Measurements from ENCODE around the gene PHF12.
A peak's percentile ranks its signal among the peaks of the same experiment; 100 is the strongest.

Gene PHF12

DNA sequence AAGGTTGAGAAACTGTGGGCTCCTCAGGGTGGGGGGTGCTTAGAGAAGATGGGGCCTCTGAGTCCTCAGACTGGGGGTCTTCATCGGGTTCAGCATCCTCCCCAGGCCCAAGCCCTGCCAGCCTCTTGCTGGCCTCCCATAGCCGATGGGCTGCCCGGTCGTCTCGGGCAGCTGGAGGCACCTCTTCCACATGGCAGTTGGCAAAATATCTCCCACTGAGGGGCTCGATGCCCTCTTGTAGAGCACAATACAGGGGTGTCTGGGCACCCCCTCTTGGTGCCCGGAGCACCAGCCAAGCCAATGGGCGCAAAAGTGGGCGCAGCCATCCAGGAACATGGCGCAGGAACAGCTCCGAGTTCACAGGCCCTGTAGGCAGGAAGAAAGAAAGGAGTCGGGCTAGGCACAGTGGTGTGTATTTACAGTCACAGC is 52.8 kb downstream of the PHF12 start:
- Histone ChIP-seq H3K79me2 (ENCODE audit: control insufficient read depth, low read length) (peaks cover 47% of the 10 kb centered on the region), H3K4me1 (ENCODE audit: control insufficient read depth, low read length) (peaks cover 56% of the 10 kb centered on the region), H4K20me1 (ENCODE audit: control insufficient read depth, insufficient read depth, low read depth, low read length) (no peaks in the 10 kb centered on the region), H3K9me3 (ENCODE audit: control insufficient read depth, insufficient read depth, low read length) (no peaks in the 10 kb centered on the region), H3F3A (ENCODE audit: control insufficient read depth, insufficient read depth) (peaks cover 19% of the 10 kb centered on the region), H3K4me3 (ENCODE audit: low read length) (no peak overlapping the region), H3K4me2 (ENCODE audit: low read length) (no peak overlapping the region), H3K27ac (ENCODE audit: low read depth, low read length) (peak overlapping the region; percentile 58; the same call in 1 of the 2 replicates), H3K36me3 (ENCODE audit: control insufficient read depth, low read length) (peaks cover 40% of the 10 kb centered on the region), H3K27me3 (ENCODE audit: control insufficient read depth, low read length) (no peaks in the 10 kb centered on the region), H3K9me2 (replicated peaks; ENCODE audit: control insufficient read depth, low read length) (no peaks in the 10 kb centered on the region)
- no peak for TF ChIP-seq EZH2phosphoT487 (IDR thresholded peaks at IDR 0.05; ENCODE audit: borderline replicate concordance, low read length)
- TF ChIP-seq, protein P1, sequence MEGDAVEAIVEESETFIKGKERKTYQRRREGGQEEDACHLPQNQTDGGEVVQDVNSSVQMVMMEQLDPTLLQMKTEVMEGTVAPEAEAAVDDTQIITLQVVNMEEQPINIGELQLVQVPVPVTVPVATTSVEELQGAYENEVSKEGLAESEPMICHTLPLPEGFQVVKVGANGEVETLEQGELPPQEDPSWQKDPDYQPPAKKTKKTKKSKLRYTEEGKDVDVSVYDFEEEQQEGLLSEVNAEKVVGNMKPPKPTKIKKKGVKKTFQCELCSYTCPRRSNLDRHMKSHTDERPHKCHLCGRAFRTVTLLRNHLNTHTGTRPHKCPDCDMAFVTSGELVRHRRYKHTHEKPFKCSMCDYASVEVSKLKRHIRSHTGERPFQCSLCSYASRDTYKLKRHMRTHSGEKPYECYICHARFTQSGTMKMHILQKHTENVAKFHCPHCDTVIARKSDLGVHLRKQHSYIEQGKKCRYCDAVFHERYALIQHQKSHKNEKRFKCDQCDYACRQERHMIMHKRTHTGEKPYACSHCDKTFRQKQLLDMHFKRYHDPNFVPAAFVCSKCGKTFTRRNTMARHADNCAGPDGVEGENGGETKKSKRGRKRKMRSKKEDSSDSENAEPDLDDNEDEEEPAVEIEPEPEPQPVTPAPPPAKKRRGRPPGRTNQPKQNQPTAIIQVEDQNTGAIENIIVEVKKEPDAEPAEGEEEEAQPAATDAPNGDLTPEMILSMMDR (IDR thresholded peaks at IDR 0.05; ENCODE audit: low read depth, low read length, poor library complexity, severe bottlenecking), result no peak

DNA sequence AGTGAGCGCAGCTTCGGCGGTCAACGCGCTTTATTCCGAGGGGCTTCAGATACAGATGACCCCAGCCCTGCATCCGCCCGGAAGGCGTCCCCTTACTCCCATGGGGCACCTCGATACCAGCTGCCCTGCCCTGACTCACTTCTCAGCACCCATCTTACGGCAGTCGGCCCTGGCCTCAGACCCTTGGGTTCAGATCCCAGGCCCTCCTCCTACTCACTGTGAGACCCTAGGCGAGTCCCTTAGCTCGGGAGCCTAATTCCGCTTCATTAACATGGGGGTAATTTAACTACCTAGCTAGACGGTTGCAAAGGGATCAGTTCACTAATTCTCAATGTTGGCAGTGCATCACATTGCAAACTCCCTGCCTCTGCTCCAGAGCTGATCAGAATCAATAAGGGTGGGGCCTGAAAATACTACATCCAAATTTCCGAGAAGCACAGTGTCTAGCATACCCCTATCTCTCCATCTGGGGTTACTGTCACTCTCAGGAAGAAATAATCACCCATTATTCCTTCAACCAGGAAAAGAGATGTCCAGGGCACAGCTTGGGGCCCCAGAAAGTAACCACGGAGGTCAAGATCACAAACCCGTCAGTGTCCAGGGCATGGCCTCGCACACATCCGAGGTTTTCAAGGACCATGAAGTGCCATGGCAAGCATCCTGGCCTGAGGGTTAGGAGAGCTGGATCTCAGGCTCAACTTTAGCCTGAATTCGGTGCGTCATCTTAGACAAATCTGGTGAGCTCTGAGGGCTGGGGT is 53.4 kb downstream of the PHF12 start:
- H3K27ac ChIP-seq (ENCODE audit: low read depth, low read length), result peak overlapping the region; percentile 58
- peak overlapping the region; percentile 89 for H3K4me3 ChIP-seq (ENCODE audit: low read length)
- H3K9me2 ChIP-seq (replicated peaks; ENCODE audit: control insufficient read depth, low read length), result no peaks in the 10 kb centered on the region
- peak overlapping the region; percentile 77 for H3K4me2 ChIP-seq (ENCODE audit: low read length)
- peaks cover 50% of the 10 kb centered on the region for H3K79me2 ChIP-seq (ENCODE audit: control insufficient read depth, low read length)
- H3K36me3 ChIP-seq (ENCODE audit: control insufficient read depth, low read length), result peaks cover 44% of the 10 kb centered on the region
- no peak for TF ChIP-seq EZH2phosphoT487 (IDR thresholded peaks at IDR 0.05; ENCODE audit: borderline replicate concordance, low read length)
- TF ChIP-seq, protein P1 (IDR thresholded peaks at IDR 0.05; ENCODE audit: low read depth, low read length, poor library complexity, severe bottlenecking), result no peak
- no peaks in the 10 kb centered on the region for H3K27me3 ChIP-seq (ENCODE audit: control insufficient read depth, low read length)
- peaks cover 56% of the 10 kb centered on the region for H3K4me1 ChIP-seq (ENCODE audit: control insufficient read depth, low read length)
- H3F3A ChIP-seq (ENCODE audit: control insufficient read depth, insufficient read depth), result peaks cover 19% of the 10 kb centered on the region
- no peaks in the 10 kb centered on the region for H4K20me1 ChIP-seq (ENCODE audit: control insufficient read depth, insufficient read depth, low read depth, low read length)
- no peaks in the 10 kb centered on the region for H3K9me3 ChIP-seq (ENCODE audit: control insufficient read depth, insufficient read depth, low read length)

DNA sequence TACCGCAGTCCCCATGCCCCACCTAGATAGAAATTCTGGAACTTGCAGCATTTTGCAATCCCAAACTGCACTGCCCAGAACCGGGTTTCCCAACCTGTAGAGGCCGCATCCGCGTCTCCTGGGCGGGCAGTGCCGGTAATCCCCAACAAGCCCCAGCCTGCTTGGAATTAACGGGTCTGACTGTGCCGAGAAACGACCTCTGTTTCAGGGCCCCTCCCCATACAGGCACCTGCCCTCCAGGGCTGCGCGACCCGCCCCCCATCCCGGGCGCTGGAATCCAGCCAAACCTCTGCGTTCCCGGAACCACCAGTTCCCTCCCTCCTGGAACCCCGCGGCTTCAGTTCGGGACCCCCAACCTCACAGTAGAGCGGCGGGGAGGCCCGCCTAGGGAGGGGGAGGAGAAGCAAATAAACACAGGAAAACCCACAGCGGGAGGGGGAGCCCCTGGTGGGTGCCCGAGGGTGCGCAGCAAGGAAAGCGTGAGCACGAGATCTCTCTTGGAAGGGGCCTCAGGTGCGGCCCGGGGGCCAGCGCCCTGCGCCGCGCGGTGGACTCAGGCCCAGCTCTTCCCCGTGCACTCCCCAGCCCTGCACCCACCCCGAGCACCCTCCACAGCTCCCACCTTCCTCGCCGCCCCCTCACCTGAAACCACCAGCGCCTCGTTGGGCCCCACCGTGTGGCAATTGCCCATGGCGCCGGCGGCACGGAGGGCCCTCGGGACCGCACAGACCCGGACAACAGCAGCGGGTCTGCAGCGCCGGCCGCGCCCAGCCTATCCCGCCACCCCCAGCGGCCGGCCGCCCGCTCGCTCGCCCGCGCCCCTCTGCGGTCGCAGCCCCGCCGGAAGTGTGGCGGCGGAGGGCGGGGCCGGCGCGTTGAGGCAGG is 54.2 kb downstream of the PHF12 start, which contains the start of gene FLOT2:
Gene FLOT2, minus strand, starts transcription at position 850 of the 885 bp plus-strand sequence. Its CDS starts 159 bp downstream, at position 691.
- Histone ChIP-seq H3K36me3 (ENCODE audit: control insufficient read depth, low read length) (peaks cover 49% of the 10 kb centered on the region), H3K27me3 (ENCODE audit: control insufficient read depth, low read length) (no peaks in the 10 kb centered on the region), H3K4me3 (ENCODE audit: low read length) (peak within 1 kb of the TSS; percentile 89), H4K20me1 (ENCODE audit: control insufficient read depth, insufficient read depth, low read depth, low read length) (no peaks in the 10 kb centered on the region), H3K4me1 (ENCODE audit: control insufficient read depth, low read length) (peaks cover 65% of the 10 kb centered on the region), H3K79me2 (ENCODE audit: control insufficient read depth, low read length) (peaks cover 54% of the 10 kb centered on the region), H3K4me2 (ENCODE audit: low read length) (peak within 1 kb of the TSS; percentile 77), H3F3A (ENCODE audit: control insufficient read depth, insufficient read depth) (peaks cover 19% of the 10 kb centered on the region), H3K9me2 (replicated peaks; ENCODE audit: control insufficient read depth, low read length) (no peaks in the 10 kb centered on the region), H3K27ac (ENCODE audit: low read depth, low read length) (peak within 1 kb of the TSS; percentile 58), H3K9me3 (ENCODE audit: control insufficient read depth, insufficient read depth, low read length) (no peaks in the 10 kb centered on the region)
- TF ChIP-seq EZH2phosphoT487 (IDR thresholded peaks at IDR 0.05; ENCODE audit: borderline replicate concordance, low read length), result no peak
- TF ChIP-seq, protein P1 (IDR thresholded peaks at IDR 0.05; ENCODE audit: low read depth, low read length, poor library complexity, severe bottlenecking), result no peak
